Activated effector memory CD4-positive, alpha-beta T cell treated with anti-CD3 and anti-CD28 coated beads, Interleukin-2, amount 50 U/mL, for 16 hours (primary cell): Measurements from ENCODE around the gene KCNH2.

ENCODE experiments used
- DNase-seq: peaks from one replicate; pipeline ENCODE4 v3.0.0-alpha.2; 2020

The KCNH2 gene

DNA sequence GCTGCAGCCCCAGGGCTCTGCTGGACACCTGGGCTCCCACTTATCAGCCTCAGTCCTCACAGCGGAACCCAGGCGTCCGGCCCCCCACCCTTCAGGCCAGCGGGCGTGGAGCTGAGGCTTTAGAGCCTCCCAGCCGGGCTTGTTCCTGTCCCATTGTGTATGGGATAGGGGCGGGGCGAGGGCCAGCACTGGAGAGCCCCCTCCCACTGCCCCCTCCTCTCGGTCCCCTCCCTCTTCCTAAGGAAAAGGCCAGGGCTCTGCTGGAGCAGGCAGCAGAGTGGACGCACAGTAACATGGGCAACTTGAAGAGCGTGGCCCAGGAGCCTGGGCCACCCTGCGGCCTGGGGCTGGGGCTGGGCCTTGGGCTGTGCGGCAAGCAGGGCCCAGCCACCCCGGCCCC, 15.4 kb upstream of the KCNH2 start:
- DNase-seq = no peak

DNA sequence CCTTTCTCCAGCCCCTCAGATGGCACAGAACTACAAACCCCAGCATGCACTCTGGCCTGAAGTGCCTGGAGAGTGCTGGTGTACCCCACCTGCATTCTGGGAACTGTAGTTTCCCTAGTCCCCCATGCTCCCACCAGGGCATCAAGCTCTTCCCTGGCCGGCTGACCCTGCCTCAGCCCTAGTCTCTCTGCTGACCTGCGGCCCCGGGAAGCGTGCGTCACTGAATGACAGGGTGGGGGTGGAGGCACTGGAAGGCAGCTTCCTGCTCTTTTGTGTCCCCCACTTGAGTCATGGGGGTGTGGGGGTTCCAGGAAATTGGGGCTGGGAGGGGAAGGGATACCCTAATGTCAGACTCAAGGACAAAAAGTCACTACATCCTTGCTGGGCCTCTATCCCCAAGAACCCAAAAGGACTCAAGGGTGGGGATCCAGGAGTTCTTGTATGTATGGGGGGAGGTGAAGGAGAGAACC, 14.7 kb upstream of the KCNH2 start:
- no peak for DNase-seq

DNA sequence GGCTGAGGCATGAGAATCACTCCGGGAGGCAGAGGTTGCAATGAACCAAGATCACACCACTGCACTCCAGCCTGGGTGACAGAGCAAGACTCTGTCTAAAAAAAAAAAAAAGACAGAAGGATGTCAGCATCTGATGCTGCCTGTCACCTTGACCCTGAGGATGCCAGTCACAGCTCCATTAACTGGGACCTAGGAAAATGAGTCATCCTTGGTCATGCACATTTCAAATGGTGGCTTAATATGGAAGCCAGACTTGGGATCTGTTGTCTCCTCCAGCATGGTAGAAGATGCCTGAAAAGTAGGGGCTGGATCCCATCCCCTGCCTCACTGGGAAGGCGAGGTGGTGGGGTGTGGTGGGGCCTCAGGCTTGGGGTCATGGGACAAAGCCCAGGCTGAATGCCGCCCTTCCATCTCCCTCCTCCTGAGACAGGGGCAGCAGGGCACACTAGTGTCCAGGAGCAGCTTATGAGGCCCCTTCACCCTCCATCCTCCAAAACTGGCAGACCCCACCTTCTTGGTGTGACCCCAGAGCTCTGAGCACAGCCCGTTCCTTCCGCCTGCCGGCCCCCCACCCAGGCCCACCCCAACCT, 14.0 kb upstream of the KCNH2 start:
- DNase-seq = no peak

DNA sequence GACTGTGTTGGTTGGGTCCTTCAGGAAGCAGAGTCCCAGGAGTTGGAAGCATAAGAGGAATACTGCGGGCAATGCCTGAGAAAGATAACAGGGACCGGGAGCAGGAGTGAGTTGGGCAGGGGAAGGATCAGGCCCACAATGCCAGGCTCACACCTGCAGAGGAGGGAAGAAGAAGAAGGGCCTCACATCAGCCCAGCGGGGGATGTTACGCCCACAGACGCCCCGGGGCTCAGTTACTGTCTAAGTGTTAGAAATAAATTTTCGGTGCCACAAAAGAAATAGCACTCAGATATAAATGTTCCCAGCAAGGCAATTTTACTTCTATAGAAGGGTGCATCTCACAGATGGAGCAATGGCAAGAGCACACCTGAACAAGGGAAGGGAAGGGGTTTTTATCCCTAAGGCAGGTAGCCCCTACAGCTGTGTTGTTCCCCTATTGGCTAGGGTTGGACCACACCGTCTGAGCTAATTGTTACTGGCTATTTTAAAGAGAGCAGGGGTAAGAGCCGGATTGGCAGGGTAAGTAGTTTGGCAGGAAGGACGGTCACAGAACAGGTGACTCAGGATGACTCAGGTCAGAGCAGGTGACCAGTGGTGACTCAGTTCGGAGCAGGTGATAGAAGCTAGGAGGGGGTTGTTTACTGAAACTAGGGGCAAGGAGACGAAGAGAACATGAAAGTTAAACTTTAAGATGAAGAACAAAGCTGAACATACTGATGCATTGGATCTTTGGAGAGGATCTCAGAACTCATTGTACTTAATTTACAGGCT, 12.5 kb upstream of the KCNH2 start, which contains the start of gene NOS3:
Gene NOS3, plus strand, starts transcription at position 602 of the 771 bp plus-strand sequence. CDS start 2,787 bp downstream, outside the sequence.
- no peak for DNase-seq

DNA sequence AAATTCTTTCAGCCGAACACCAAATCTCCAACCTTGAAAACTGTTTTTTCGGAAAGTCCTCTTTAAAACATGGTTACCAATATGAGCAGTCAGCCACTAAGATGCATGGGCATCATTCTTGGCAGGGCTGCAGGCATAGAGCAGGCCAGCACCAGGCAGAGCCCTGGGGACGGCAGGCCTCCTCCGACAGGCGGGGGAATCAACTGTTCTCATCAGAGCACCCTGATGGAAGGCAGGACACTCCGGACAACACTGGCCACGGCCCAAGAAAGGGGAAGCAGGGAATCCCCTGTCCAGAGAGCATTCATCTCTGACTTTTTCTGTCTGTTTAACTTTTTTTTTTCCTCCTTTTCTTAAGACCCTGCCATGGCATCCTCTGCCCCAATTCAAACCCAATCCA, 11.3 kb upstream of the KCNH2 start:
- DNase-seq = no peak

DNA sequence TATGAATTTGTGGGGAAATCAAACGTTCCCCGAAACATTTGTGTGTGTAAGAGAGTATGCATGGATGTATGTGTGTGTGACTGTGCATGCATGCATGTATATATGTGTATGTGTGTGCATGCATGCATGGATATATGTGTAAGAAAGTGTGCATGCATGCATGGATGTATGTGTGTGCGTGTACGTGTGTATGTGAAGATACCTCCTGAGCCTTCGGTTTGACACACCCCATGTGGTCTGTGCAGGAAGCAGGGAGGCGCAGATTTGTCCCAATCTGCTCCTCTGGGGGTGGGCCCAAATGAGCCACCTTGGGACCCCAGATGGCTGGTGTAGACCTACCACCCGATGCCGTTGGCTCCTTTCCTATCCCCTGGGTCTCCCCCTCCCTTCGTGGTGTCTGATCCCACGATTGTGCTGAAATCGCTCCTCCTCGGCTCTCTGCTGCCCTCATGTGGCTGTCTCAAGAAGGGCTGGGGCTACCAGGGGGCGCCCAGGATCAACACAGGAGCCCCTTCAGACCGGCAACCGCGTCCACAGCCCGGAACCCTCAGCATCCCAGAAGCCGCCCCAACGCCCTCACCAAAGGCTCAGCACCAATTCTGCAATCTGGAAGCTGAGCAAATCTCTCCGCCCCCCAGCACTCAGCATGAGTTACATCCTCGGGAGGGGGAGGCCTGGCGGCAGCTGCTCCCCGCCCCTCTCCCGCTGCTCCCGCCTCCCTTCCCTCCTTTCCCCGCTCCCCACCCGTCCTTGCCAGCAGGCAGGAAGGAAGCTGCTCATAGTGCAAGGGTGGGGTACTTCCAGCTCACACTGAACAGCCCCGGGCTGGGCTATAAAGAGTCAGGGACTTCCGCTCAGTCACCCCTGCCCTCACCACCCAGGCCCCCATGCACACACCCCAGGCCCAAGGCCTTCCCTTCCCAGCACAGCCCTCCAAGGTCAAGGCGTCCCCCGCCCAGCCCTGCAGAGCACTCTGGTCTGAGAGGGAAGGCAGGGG, 10.4 kb upstream of the KCNH2 start:
- DNase-seq = peak; percentile 88

DNA sequence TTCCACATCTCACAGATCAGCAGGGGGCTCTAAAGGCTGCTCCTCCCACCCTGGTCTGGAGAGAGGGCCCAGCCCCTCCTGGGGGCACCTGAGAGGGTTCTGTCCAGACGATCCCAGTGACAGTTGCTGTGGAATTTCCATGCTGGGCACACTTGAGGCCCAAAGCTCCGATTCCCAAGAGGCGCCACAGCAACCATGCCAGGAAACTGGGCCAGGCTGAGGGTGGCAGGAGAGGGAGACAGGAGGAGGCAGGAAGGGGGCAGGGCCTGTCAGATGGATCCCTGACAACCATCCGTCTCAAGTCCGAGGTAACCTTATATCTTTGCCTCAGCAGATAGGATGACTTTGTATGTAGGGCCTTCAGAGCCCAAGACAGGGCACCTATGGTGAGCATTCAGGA, 8.4 kb upstream of the KCNH2 start:
- DNase-seq = no peak

DNA sequence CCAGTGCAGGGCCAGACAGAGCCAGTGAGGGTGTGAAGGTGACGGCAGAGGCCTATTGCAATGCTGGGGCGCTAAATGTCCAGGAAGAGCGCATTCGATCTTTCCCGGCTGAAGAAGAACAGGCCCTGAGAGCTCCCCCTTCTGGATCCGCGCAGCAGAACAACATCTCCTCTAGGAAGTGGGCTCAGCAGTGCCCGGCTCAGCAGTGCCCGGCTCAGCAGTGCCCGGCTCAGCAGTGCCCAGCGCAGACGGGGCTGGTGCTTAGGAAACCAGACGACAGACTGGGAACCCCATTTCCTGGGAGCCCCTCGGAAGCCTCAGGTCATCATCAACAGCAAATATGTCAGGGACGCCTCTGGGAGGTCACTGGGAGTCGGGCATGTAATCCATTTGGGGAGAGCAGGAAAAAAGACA, 8.0 kb upstream of the KCNH2 start:
- DNase-seq = peak; percentile 86

DNA sequence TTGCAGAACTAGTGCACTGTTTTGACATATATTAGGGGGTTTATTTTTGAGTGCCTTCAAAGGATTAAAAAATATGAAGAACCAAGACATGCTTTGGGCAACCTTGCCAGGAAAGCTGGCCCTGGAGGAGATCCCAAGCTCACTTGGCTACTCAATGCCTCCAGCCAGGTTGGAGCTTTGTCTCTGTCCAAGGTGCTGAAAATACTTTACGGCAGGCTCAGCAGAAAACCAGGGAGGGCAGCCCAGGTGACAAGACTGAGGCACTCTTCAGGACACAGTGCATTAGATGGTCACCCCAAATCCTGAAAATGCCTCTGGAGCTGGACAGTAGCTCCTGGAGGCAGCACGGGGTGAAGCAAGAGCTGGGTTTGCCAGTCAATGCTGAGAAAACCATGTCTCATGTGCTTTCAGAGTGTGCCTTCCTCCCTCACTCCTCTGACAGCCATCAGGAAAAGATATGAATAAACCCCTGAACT, 5.8 kb upstream of the KCNH2 start:
- DNase-seq = peak; percentile 73

DNA sequence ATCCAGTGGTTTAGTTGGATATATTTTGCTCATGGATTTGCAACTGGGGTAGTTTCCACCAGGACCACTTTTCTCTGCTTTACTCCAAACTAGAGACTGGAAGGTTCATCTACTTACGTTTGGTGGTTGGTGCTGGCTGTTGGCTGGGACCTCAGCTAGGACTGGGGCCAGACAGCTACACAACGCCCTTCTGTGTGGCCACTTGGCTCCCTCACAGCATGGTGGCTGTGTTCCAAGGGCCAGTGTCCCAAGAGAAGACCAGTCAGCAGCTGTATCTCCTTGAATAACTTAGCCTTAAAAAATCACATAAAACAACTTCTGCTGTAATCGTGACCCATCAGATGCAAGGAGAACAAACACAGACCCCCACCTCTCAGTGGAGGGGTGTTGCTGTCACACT, 4.2 kb upstream of the KCNH2 start:
- no peak for DNase-seq

DNA sequence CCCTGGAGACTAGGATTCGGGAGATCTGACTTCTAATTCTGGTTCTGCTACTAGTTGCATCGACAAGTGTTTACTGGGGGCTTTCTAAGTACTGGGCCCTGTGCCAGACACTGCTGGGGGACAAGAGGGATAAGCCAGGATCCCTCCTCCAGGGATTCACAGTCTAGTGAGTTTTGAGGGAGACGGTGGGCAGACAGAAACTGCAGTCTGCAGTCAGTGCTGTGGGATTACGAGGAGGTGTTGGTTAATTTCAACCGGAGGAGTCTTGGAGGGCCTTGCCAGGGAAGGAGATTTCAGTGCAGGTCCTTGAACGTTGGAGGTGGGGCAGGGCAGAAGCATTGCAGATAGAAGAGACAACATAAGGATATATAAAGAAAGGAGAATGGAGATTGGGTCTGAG, 3.5 kb upstream of the KCNH2 start:
- no peak for DNase-seq

DNA sequence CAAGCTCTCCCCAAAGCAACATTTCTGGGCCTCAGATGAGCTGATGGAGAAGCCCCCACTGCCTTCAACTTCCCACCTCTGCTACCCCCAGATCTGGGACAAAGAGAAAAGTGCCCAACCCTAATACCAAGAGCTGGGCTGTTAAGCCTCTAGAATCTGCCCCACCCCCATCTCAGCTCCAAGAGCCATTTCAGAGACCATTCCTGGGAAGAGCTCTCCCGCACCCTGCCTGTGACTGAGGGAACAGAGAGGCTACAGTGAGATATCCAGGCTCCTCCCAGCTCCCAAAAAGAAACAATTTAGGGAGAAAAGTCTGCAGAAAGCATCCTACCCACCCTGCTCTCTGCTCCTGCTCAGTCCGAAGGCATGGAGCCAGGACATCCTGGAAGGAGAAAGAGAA, 2.5 kb upstream of the KCNH2 start:
- no peak for DNase-seq

DNA sequence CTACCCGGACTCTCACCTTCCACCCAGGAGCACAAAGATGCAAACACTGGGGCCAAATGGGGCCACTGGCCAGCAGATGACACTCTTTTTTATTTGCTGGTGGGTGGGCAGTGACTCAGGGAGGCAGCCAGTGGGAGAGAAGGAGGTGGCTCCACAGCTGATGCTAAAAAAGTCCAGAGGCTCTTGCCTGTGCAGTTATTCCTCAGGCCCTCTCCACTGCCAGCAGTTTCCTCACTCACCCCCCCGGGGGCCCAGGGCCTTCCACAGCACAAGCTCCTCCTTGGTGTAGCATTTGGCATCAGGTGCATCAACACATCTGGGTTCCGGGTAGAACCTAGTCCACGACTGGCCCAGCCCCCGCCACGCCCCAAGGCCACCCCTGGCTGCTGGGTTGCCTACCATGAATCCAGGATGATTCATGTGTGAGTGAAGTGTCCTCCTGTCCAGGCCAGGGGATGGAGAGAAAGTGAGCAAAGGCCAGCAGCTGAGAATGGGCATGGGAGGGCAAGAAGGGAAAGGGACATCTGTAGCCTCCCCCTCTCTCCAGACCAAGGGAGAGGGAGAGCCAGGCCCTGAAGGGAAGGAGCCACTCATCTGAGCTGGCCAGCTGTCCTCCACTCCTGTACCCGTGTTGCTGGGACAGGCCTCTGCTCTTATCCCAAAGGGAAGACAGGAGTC, 1.7 kb upstream of the KCNH2 start:
- no peak for DNase-seq

DNA sequence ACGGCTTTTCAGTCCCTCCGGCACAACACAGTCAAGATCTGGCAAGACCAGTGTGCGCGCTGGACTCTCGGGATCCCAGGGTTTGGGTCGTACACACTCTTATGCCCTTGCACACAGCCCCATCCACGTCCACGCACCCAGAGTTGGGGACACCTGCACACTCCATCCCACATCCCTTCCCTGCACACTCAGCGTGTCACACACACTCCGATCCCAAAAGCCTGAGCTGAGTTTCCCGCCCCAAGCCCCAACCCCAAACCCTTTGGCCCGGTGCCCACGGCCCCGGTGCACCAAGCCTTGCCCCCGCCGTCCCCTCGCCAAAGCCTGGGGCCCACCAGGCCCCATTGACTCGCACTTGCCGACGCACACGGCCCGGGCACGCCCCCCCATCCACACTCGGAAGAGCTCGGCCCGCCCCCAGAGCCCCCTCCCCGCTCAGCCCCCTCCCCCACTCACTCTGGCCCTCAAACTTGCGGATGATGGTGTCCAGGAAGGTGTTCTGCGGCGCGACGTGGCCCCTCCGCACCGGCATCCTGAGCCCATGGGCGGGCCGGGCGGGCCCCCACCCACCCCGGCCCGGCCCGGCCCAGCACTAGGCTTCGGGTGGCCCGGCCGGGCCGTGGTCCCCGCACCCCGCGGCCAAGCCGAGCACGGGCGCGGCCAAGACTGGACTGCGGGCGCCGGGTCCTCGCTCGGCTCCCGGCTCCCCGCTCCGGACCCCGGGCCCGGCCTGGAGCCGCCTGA, 567 bp downstream of the KCNH2 start:
- DNase-seq = no peak

DNA sequence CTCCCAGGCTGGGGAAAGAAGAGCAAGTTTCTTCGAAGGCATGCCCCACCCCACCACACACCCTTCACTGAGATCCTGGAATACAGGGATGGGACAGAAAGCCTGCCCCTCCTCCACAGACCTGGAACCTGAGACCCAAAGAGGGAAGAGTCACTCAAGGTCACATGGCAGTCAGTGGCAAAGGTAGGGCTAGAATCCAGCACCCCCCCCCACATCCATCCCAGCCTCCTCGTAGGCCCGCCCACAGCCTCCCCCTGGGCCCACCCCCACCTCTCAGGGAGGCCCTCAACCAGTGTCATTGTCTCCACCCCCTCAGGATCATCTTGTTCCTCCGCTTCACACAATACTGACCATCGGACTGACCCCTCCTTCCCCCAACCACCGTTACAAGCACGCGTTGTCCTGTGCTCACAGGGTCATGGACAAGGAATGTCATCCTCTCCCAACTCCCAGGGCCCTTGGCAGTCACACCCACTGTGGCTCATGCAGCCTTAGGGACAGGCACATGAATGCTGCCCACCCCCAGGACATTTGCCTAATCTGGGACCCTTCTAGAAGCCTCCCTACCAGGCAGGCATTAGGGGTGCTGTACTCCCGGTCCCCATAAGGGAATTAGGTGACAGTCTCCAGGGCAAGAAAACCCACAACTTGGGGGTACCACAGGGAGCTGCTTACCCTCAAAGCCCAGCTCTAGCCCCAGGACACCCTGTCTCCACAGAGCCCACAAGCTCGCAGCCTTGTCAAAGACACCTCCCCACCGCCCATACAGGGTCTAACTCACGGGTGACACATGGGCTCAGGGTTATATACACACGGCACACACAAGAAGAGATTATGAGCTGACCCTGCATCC, 1.4 kb downstream of the KCNH2 start:
- DNase-seq = no peak

DNA sequence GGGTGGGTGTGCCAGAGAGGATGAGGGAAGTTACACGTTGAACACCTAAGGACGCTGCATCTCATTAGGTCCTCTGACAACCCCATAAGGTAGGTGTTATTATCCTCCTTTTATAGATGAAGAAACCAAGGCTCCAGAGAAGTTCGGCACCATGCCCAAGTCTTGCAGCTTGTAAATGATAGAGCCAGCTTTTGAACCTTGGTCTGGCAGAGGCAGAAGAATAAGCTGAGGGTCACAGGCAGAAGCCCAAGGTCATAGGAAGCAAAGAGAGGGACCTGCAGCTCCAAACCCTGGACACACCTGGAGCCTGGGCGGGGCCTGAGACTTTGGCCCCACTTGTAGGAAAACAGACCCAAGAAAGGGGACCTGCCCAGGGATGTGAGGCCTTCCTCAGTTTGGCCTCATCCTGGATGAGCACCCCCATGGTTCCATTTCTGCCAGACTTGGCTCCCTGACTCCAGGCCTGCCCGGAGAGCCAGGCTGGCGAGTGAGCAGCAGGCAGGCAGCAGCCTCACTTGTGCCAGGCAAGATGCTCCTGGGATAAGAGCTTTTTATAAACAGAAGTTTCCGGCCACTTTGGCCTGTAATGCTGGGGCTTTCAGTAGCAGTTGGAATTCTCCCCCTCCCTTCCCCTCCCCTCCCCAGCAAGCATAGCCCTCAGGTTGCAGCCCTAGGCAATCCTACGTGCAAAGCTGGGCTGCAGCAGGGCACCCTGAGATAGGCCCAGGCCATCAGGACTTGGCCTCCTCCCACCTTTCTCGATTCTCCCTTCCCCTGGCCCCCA, 2.4 kb downstream of the KCNH2 start:
- no peak for DNase-seq

DNA sequence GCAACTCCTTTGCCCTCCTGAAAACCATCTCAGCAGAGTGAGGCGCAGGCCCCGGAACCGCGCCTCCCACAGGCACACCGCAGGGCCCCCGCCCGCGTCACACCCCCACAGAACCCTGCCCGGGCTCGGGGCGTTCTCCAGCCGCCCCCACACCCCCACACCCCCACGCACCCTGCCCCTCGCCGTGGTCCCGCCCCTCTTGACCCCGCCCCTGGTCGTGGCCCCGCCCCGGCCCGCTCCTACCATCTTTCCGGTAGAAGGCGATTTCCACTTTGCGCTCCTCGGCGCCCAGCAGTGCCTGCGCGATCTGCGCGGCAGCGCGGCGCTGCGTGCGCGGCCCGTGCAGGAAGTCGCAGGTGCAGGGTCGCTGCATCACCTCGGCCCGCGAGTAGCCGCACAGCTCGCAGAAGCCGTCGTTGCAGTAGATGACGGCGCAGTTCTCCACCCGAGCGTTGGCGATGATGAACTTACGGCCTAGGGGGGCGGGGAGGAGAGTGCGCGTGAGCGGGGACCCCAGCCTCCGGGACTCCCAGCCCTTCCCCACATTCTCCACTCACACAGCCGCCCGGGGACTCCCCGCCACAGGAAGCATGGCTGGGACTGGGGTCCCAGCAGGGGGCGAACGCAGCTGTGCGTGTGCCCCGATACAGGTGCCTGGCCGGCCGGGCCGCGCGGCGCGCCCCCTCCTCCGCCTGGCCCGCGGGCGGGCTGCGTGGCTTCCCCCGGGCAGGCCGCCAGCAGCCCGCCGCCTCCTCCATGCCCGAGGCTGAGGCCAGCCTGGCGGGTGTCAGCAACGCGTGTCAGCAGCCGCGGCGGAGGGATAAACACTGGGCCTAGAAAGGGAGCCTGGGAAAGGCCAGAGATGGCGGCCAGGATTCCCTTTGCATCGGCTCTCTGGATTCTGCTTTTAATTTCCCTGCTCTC, 3.4 kb downstream of the KCNH2 start:
- peak; percentile 93 for DNase-seq

DNA sequence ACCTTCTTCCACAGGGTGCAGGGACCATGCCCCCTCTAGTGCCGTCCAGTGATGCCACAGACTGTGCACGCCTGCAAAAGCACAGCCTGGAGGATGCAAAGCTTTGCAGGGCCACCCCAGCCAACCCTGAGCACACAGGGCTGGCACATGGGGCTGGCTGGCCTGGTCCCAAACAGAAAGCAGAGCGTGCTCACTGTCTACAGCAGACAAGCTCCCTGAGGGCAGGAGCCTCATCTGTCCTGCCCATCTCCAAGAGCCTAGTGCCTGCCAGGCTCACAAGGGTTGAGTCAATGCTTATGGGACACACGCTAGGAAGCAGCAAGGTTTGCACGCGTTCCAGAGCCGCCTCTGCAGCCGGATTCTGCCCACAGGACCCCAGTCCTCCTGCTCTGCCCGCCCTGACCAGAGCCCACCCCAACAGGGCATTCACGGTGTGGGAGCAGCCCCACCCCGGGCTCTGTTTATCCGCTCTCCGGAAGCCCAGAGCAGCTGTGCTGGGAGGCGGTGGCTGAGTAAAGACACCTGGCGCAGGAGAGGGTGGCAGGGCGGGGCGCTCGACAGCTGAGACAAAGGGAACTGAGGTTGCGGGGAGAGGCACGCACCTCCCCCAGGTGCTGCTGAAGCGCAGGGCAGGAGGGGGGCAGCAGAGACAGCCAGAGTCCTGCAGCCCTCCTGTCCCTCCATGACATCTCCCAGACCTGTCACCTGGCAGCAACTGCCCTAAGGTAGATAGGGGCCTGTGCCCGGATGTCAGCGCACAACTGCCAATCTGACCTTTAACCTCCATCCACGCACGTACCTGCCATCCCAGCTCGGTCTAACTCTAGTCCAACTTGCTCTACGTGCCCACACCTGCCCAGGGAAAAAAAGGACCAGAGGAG, 4.3 kb downstream of the KCNH2 start:
- peak; percentile 71 for DNase-seq
